Measurements from ENCODE around the gene GIMAP6. TPM values are rescaled to one million over a fixed set of nuclear protein-coding genes. Genes with fewer than 3 reads are reported as not detected.
"Not testable (repeated sequence)": the region's sequence is repeated elsewhere in the genome, so short reads cannot be mapped to it uniquely, and the experiment has no call there.

Gene GIMAP6
- 13.8 TPM for polyA plus RNA-seq (ENCODE audit: insufficient read length)
- long read RNA-seq, donor 1, transcript GIMAP6-201 (3 exons, 3,440 nt) = major isoform, 8 of 9 reads
- long read RNA-seq, donor 1, partial matches to known transcripts = 0 of 9 reads
- long read RNA-seq, donor 1, other reads (novel, unspliced or antisense) = 0 of 9 reads
- long read RNA-seq, donor 2, transcript GIMAP6-202 (3 exons, 876 nt) = minor isoform, 6 of 13 reads
- long read RNA-seq, donor 2, transcript GIMAP6-201 (3 exons, 3,440 nt) = major isoform, 7 of 13 reads
- long read RNA-seq, donor 2, partial matches to known transcripts = 0 of 13 reads
- long read RNA-seq, donor 2, other reads (novel, unspliced or antisense) = 0 of 13 reads
- long read RNA-seq, donor 3, partial matches to known transcripts = 0 of 4 reads
- long read RNA-seq, donor 3, other reads (novel, unspliced or antisense) = 0 of 4 reads
- long read RNA-seq, donor 4, partial matches to known transcripts = 0 of 1 reads
- long read RNA-seq, donor 4, other reads (novel, unspliced or antisense) = 0 of 1 reads
- long read RNA-seq, donor 5, transcript GIMAP6-201 (3 exons, 3,440 nt) = major isoform, 9 of 13 reads
- long read RNA-seq, donor 5, partial matches to known transcripts = 0 of 13 reads
- long read RNA-seq, donor 5, other reads (novel, unspliced or antisense) = 0 of 13 reads
- long read RNA-seq, donor 6, partial matches to known transcripts = 0 of 6 reads
- long read RNA-seq, donor 6, other reads (novel, unspliced or antisense) = 0 of 6 reads
- long read RNA-seq, donor 7, transcript GIMAP6-201 (3 exons, 3,440 nt) = major isoform, 6 of 9 reads
- long read RNA-seq, donor 7, partial matches to known transcripts = 0 of 9 reads
- long read RNA-seq, donor 7, other reads (novel, unspliced or antisense) = 0 of 9 reads
- long read RNA-seq, donor 8, partial matches to known transcripts = 0 of 3 reads
- long read RNA-seq, donor 8, other reads (novel, unspliced or antisense) = 0 of 3 reads

DNA sequence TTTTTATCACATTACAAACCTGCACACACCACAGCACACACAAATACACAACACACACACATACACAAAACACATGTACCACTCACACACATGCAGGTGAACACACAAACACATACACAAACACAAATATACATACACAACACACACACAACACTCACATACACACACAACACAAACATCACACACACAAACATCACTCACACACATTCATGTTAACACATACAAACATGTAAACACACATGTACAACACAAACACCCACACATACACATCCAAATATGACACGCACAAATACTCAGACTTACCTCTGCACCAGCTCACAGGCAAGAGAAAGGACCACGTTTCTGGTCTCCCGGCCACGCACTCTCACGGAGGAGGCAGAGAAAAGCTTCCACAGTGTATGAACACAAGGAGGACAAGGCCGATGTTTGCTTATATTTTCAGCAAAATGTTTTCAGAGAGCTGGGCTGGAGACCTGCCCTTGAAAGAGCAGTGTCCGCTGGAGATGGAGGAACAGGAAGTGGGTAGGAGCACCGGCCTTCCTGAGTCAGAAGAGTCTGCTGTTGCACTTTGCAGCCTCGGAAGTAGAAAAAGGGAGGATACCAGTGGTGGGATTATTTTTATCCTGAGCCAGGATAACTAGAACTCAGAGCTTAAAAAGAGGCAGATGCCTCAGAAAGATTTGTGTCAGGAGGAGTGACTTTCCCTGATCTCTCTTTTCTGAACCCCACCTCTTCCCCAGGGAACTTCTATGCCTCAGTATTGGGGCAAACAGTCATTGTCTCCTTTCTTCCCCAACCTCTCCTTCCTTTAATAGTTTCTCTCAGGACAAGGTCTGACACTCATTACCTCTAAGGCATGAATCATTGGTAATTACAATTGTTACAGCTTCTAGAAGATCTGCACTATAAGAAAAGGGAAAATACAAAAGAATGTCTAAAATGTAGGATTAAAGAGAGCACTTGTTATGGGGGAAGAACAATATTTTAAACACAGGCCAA, at the start of gene GIMAP6:
GIMAP6 (minus strand) TSS at position 520 of the 999 bp plus-strand sequence. CDS start 2,243 bp downstream, outside the sequence.
- no peak for DNase-seq

DNA sequence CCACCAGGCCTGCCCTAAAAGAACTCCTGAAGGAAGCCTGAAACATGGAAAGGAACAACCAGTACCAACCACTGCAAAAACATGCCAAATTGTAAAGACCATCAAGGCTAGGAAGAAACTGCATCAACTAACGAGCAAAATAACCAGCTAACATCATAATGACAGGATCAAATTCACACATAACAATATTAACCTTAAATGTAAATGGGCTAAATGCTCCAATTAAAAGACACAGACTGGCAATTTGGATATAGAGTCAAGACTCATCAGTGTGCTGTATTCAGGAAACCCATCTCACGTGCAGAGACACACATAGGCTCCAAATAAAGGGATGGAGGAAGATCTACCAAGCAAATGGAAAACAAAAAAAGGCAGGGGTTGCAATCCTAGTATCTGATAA, 48.2 kb upstream of the GIMAP6 start:
- DNase-seq = not testable (repeated sequence)

DNA sequence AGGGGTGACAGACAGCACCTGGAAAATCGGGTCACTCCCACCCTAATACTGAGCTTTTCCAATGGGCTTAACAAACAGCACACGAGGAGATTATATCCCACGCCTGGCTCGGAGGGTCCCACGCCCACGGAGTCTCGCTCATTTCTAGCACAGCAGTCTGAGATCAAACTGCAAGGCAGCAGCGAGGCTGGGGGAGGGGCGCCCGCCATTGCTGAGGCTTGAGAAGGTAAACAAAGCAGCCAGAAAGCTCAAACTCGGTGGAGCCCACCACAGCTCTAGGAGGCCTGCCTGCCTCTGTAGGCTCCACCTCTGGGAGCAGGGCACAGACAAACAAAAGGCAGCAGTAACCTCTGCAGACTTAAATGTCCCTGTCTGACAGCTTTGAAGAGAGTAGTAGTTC, 46.4 kb upstream of the GIMAP6 start:
- not testable (repeated sequence) for DNase-seq

DNA sequence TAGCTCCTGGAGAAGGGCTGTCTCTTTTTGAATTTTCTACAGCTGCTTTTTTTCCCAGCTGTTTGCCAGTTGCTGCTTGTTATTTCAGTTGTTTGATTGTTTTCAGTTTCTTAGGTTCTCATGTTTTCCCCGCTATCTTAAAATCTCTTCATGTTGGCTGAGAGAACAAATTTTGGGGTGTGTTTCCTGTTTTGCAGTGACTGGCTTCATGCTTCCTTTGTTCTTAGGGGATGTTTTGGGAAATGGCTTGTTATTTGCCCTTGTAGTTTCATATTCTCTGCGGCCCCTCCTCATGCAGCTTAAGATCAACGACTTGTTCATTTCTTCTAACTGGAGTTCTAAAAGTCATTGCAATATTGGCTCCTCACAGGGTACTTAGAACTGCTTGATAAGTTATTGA, 44.7 kb upstream of the GIMAP6 start:
- DNase-seq = not testable (repeated sequence)

DNA sequence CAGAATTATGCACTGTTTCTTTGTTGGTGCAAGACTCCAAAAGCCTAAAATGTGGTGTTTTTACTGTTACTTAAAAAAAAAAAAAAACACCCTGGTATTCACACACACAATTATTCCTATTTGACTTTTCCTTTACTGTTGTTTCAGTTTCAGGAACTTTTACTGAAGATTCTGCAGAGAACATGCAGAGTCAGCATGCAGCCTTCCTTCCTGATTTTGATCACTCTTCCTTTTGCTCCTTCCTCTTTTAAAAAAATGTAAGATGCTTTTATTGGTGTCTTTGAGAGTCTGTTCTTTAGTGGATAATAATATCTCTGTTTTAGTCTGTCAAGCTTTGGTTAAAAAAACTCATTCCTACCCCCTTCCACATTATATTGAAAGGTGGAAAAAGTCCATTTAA, 44.1 kb upstream of the GIMAP6 start:
- not testable (repeated sequence) for DNase-seq

DNA sequence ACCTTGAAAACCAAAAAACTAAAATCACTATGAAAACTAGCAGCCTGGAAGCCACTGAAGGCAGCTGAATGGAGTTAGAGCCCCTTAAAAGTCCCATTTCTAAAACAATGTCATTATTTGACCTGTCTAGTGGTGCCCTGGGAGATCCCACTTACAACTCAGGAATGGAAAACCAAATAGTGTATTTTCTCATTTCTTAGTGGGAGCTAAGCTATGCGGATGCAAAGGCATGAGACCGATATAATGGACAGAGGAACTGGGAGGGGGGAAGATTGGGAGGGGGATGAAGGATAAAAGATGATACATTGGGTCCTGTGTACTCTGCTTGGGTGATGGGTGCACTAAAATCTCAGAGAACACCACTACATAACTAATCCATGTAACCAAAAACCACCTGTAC, 43.5 kb upstream of the GIMAP6 start:
- DNase-seq = no peak

DNA sequence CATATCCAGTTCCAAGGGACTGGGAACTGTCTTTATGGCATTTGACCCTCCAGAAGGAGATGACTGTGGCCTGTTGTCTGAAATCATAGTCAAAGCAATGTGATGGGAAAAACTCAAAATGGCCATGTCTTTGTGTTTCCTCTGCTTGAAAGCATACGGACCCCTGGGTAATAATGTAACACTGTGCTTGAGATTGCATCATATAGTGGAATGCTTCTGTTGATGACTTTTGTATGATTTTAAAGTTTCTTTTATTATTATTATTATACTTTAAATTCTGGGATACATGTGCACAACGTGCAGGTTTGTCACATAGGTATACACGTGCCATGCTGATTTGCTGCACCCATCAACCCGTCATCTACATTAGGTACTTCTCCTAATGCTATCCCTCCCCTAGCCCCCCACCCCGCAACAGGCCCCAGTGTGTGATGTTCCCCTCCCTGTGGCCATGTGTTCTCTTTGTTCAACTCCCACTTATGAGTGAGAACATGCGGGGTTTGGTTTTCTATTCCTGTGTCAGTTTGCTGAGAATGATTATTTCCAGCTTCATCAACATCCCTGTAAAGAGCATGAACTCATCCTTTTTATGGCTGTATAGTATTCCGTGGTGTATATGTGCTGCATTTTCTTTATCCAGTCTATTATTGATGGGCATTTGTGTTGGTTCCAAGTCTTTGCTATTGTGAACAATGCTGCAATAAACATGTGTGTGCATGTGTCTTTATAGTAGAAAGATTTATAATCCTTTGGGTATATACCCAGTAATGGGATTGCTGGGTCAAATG, 39.8 kb upstream of the GIMAP6 start:
- not testable (repeated sequence) for DNase-seq

DNA sequence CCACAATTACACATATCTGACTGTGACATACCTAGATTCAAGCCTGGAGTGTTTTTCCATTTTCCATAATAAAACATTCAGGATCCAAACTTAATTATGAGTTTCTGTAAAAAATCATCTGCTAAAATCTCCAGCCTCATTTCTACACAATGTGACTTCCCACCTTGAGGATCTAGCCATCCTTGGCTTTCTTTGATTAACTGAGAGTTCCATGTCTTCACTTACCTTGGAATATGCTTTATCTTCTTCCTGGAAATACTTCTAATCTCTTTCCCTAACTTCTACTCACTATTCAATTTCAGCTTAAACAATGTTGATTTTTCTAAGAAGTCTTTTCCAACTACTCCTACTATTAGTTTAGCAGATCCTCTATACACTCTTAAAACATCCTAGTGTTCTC, 36.8 kb upstream of the GIMAP6 start:
- no peak for DNase-seq

DNA sequence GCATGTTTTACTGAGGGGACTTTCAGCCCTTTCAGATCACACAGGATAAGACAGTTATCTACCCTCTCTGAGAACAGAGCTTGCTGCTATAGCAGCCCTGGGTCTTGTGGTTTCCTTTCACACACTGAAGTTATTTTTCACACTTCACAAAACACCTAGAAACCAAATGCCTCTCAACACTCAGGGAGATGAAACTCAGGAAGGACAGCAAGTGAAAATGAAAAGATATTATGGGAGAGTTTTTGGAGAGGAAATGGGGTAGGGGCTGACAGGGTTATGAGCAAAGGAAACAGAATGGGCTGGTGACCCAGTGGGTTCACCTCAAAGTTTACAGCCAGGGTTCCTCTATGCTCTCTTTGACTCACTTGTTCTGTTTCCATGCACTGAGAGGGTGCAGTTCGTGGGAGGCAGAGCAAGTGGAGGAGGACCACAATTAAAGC, 36.3 kb upstream of the GIMAP6 start:
- no peak for DNase-seq

DNA sequence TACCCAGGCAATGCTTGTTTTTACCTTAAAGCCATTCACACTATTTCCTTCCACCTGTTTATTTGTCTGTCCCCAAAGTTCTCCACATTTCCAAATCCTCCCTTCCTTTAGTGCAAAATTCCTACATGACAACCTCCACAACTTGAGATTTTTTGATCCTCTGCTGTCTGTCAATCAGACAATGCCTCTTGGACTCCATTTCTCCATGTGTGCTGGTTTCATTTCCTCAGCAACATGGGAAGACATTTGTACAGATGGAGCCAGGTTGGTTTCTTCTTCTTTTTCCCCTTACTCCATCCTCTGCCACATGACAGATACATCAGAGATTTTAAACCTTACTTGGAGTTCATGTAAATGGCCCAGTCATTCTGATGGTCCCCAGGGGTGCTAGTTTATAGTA, 34.2 kb upstream of the GIMAP6 start:
- no peak for DNase-seq

DNA sequence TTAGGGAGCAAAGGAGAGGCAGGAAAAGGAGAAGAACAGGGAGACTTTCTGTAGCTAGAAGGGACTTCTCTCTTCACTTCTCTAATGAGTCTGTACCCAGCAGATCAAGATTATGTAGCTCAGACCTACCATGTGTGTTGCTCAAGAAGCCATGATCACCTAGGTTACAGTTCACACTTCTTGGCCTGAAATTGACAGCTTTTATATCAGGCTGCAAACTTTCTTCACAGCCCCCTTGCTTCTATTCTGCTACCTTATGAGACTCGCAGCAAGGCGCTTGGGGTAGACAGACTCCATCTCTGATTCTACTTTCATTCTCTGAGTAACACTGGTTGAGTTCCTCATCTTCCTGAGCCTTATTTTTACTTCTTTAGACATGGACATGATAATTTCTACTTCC, 33.7 kb upstream of the GIMAP6 start:
- DNase-seq = no peak

DNA sequence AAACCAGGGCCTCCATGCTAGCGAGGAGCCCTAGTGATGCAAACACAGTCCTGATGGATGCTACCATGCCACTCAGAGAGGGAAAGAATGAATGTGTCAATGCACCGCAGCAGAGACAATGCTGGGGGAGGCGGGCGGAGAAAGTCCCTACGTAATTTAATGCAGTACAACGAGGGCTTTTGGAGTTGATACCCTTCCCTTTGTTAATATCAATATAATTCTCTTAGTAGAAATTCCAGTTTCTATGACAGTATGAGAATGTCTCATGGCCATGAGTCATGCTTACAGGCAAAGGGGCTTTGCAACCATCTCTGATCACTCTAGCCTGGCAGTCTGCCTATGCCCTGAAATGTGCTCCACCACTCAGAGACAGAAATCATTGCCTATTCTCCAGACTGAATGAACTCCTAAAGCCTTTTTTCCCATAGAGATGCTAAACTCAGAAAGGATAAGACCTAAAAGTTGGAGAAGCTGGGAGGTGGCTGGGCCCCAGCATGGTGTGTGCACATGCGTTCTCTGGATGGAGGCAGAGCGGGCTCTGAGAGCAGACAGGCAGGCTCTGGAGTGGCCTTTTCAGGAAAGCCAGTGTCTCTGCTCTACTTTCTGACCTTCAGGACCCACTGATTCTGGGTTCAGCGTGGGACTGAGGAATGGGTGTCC, 33.0 kb upstream of the GIMAP6 start:
- no peak for DNase-seq

DNA sequence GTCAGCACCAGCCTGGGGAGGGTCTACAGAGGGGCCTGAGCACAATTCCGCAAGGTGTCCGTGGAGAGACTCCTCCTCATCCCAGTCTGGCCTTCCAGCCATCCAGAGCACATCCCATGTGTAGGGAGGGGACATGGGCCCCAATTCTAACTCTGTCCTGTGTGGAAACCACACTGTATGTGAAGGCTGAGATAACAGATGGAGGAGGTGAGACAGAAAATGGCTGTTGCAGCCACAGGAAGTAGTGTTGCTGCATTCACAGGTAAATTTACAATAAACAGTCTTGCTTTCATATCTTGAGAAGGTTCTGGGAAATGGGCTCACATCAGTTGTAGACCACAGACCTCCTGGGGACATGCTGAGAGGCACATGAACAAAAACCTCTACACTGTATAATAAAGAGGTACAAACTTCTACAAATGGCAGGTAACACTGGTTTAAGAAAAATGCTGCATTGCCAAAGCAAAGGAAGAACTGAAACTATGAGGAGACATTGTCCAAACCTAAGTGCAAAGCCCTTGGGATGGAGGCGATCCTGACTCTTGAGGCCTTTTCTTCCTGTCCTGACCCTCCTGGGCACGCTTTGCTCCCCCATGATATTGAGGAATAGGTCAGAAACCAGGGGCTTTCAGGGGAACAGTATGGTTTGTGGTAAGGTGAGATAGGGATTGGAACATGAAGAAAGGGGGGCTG, 31.8 kb upstream of the GIMAP6 start:
- no peak for DNase-seq

DNA sequence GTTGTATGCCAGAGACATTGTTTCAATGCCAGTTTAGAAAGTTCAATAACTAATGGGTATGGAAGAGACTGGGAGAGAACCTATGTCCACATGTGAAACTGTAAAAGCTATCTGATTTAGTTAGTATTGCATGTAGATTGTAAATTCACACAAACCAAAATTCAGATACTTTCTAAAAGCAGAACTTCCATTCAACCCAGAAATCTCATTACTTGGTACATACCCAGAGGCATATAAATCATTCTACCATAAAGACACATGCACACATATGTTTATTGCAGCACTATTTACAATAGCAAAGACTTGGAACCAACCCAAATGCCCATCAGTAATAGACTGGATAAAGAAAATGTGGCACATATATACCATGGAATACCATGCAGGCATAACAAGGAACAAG, 30.6 kb upstream of the GIMAP6 start:
- DNase-seq = not testable (repeated sequence)

DNA sequence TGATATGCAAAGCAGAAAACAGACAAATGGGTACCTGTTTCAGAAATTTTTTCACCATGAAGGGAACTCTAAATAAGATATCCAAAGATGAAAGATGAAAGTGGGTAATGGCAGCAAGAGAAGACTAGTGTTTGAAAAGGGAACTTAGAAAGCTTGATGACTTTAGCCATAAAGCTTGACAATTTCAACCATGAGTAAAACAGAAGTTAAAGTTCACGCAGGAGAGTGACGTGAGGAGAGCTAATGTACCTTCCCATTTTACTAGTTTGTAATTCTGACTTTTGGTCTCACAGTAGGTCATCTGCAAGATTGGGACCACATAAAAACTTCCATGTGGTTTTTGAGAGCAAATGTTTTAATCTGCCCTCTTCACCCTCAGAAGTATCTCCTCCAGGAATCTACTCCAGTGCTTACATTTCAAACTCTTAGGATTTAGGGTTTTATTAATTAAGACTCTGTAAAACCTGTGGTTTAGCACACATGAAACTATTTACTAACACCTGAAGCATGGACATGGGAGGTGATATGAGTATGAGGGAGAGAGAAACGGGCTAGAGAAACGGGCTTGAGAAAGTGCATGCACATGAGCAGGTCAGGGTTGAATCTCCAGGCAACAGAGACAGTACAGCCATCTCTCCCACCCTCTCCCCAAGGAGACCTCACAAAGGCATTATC, 28.9 kb upstream of the GIMAP6 start:
- no peak for DNase-seq

DNA sequence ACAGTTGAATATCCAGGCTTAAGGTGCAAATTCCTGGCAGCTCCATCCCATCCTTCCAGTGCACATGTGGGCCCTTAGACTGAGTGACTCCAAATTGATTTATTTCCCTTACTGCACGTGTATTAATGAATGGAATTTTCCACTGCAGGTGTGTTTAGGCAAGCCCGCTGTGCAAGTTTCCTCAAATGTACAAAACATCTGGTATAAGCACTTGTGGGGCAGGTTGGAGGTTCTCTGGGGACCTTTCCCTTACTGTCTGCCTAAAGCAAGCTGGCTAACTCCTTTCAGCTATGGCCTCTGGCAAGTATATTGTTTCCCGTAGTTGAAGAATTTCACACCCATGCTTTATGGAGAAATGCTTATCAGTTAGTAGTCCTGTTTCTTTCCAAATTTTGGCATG, 25.3 kb upstream of the GIMAP6 start:
- DNase-seq = no peak

DNA sequence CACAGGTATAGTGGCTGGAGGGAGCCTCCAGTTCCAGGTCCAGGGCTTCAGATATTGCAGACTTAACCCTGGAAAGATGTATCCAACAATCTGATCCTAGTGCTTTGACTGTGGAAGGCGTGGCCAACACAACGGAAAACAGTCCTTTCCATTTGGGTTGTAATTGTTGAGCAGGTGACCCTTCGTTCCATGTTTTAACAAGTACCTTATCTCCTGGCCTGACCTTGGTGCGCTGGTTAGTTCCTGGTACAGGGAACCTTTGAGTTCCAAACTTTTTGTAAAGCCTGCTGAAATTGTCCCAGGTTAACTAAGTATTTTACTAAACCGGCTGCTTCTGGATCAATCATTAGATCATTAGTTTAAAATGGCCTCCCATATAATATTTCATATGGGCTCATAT, 23.9 kb upstream of the GIMAP6 start:
- no peak for DNase-seq

DNA sequence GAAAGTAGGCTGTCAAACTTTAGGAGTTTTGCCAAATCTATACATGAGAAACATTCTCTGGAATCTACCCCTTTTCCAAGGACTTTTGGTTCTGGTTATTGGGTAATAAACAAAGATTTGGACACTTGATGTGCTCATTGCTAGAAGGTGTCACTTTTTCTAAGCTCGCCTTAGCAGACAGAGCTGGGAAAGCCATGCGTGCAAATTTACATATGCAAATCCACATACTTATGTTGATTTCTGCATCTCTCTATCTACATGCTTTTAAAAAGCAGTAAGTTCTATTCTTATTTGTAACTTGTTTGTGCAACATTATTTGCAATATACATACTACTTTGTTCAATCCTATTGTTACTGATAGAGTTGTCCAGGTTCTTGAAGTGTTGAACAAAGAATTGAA, 22.5 kb upstream of the GIMAP6 start:
- DNase-seq = no peak

DNA sequence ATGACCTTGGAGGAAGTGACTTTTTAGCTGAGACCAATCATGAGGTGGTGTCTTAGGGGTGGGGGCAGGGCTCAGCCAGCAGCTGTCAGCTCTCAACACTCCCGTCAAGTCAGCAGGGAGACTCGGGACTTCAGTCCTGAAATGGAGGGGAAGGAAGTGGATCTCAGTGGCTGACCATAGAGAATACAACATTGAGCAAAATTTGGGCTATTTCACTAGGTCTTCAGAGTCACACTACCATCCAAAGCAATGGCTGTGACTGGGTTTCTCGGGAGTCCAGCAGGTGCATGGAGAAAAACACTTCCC, 16.8 kb upstream of the GIMAP6 start:
- DNase-seq = no peak

Measured in left kidney (tissue), 8 donors.